22Rv1 (cell line): Measurements from ENCODE around the gene CCDC185.

Source experiments
- H3K27ac ChIP-seq: fragments of 450-650 bp; 2 replicates; pipeline ENCODE4 v1.5.1; 2017
- ZFX ChIP-seq: fragments of 450-650 bp; IDR thresholded peaks from 2 replicates; pipeline ENCODE4 v1.6.1; 2017; ENCODE audit warnings: antibody characterized with exemption, borderline replicate concordance
- TF ChIP-seq, protein P1 (sequence below): fragments of 450-650 bp; IDR thresholded peaks from 2 replicates; pipeline ENCODE4 v1.5.1; 2017; ENCODE audit warnings: mild to moderate bottlenecking

Gene CCDC185

DNA sequence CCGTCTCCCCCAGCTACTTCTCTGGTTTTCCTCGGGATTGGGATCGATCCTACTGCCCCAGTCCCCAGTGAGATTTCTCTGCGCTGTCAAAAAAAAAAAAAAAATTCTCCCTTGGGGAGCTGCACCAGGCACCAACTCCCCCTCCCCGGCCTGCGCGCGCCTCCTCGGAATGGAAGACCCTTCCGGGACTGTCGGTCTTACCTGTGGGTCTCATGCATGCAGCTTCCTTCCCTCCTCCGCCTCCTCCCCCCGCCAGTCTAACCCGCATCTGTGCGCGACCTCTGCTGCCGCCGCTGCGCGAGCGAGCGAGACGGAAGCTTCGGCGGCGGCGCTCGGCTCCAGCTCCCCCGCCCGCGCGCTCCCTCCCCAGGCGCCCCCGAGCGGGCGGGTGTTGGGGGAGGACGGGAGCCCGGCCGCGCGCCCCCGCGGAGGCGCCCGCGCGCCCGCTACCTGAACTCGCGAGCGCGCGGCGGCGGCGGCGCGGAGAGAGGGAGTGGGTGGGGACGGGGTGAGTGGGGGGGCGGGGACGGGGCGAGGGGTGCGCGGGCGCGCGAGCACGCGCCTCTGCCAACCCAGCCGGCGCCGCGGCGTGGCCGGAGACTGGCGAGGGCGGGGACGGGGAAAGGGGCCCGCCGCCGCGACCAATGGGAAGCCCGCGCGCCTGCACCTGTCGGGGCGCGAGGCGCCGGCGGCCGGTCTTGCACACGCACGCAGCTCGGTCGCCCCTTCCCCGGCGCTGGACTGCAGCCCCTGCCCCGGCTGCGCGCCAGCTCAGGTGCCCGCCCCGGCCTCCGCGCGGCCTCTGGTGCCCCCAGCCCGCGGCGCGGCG is 29.1 kb upstream of the CCDC185 start, which contains the start of gene SUSD4:
Gene SUSD4, minus strand, starts transcription at position 321 of the 829 bp plus-strand sequence. CDS start 751 bp downstream, outside the sequence.
- H3K27ac ChIP-seq = no peak within 1 kb of the TSS
- TF ChIP-seq, protein P1, sequence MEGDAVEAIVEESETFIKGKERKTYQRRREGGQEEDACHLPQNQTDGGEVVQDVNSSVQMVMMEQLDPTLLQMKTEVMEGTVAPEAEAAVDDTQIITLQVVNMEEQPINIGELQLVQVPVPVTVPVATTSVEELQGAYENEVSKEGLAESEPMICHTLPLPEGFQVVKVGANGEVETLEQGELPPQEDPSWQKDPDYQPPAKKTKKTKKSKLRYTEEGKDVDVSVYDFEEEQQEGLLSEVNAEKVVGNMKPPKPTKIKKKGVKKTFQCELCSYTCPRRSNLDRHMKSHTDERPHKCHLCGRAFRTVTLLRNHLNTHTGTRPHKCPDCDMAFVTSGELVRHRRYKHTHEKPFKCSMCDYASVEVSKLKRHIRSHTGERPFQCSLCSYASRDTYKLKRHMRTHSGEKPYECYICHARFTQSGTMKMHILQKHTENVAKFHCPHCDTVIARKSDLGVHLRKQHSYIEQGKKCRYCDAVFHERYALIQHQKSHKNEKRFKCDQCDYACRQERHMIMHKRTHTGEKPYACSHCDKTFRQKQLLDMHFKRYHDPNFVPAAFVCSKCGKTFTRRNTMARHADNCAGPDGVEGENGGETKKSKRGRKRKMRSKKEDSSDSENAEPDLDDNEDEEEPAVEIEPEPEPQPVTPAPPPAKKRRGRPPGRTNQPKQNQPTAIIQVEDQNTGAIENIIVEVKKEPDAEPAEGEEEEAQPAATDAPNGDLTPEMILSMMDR = peak; percentile 6; the same call in 1 of the 2 replicates
- no peak for TF ChIP-seq ZFX

DNA sequence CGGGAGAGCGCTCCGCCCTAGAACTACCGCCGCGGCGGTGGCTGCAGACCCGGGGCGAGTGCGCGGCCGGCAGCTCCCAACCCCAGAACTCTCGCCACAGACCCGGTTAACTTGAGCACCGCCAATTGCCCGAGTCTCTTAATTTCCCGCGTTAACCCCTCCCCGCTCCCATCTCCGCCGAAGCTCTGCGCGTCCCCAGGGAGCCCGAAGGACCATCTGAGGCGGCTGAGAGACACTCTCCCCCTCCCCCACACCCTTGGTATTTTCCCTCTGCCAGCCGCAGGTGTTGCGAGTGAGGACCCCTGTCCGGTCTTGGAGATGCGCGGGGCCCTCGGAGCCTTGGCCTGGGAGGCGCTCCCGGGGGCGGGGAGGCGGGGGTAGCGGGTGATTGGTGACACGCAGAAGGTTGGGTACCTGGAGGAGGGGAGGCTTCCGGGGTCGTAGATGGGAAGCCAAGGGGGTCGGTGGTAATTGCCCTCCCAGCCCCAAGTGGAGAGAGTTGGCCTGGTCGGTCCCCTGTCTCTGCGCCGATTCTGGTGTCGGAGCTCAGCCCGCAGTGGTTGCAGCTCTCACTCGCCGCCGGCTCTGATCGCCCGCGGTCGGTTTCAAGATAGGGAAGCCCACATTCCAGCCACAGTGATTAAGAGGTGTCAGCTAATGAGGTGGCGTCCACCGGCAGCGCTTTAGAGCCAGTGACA is 28.4 kb upstream of the CCDC185 start:
- H3K27ac ChIP-seq = no peak overlapping the region
- no peak for TF ChIP-seq ZFX
- TF ChIP-seq, protein P1 = no peak

DNA sequence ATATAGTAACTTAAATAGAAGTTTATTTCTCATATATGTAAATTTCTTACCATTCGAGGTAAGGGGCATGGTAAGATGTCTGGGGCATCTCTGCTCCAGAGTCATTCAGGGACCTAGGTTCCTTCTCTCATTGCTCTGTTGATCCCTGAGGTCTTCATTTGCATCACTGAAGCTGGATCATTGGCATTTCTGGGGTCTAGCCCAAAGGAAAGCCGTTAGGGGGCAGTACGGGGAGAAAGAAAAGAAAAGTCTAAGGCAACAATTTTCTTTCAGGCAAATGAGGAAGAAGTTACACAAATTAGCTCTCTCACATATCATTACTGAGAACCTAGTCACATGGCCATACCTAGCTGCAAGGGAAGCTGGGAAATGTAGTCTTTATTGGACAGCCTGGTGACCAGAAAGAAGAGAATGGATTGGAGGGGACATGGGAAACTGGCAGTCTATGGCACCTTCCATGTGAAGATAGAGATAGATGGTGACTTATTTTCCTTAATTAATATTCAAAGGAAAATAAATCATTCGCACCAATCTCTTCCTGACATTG is 19.1 kb upstream of the CCDC185 start:
- H3K27ac ChIP-seq = no peak overlapping the region
- TF ChIP-seq, protein P1 = no peak
- no peak for TF ChIP-seq ZFX

DNA sequence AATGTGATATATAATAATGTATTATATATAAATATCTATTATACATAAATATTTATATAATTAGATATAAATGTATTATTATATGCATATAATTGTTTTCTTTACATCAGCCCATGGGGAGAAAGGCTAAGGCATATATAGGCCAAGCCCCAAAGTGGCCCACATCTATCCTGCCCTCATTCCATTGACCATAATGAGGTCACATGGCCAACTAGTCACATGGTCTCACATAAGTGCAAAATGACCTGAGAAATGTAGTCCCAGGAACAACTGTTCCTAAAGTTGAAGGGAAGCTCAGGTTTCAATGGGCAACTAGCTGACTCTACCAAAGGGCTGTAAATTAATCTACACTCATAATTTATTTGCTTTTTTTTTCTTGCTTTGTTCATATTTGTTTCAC is 14.5 kb upstream of the CCDC185 start:
- H3K27ac ChIP-seq = no peak overlapping the region
- TF ChIP-seq, protein P1 = no peak
- TF ChIP-seq ZFX = no peak

DNA sequence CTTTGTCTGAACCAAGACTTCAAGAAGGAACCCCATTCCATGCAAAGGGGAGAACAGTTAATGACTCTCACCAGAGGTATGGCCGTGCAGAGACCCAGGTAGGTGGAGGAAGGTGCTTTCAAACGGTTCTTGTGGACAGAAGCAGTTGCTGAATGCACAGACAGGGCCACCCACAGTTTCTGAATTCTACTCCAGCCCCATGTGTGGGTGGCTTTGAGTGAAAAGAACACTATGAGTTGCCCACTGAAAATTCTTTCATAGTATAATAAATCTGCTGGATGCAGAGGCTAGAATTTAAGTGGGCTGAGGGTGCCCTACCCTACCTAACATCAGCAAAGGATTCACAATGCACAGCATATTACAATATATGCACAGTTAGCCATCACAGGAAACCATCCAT is 7.2 kb upstream of the CCDC185 start:
- TF ChIP-seq, protein P1 = no peak
- TF ChIP-seq ZFX = no peak

DNA sequence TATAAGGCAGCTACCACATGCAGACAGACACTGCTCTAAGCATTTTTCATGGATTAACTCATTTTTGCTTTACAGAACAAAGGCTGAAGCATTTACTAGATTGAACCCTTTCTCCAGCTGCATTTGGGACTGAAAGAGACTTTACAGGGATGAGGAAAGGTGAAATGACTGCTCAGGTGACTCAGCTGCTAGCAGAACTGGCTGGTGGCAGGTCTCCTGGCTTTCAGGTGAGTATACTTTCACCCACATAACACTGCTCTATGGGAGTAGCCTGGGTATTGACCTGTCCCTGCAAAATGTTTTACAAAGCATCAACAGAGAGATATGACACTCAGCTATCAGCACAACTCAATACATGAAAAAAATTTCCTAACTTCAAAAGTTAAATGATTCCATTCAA is 2.6 kb upstream of the CCDC185 start:
- TF ChIP-seq, protein P1 = no peak
- TF ChIP-seq ZFX = no peak
- H3K27ac ChIP-seq = no peak overlapping the region

More for the DNA sequence above, 7.2 kb upstream of the CCDC185 start:
- no peak overlapping the region for H3K27ac ChIP-seq
